Neural crest cell (in vitro differentiated cells): ENCODE results near the gene TBX18. TPM values are rescaled to one million over a fixed set of nuclear protein-coding genes. Genes with fewer than 3 reads are reported as not detected.

Experiments
- DNase-seq: peaks from one replicate; pipeline ENCODE4 v3.0.0; 2021; ENCODE audit warnings: low read depth, mixed read lengths, low spot score
- H3K27ac Mint-ChIP-seq: one replicate; pipeline ENCODE4 v1.8.0; 2021; ENCODE audit warnings: mild to moderate bottlenecking, mixed read lengths; ENCODE audit not compliant: unreplicated experiment
- H3K27me3 Mint-ChIP-seq: 2 replicates; pipeline ENCODE4 v1.8.0; 2021; ENCODE audit warnings: low read depth, mild to moderate bottlenecking, mixed read lengths
- H3K36me3 Mint-ChIP-seq: 2 replicates; pipeline ENCODE4 v1.8.0; 2021; ENCODE audit warnings: low read depth, mild to moderate bottlenecking, mixed read lengths
- H3K4me1 Mint-ChIP-seq: 2 replicates; pipeline ENCODE4 v1.8.0; 2021; ENCODE audit warnings: mixed read lengths
- H3K4me3 Mint-ChIP-seq: one replicate; pipeline ENCODE4 v1.8.0; 2021; ENCODE audit warnings: mild to moderate bottlenecking, mixed read lengths
- H3K9me3 Mint-ChIP-seq: 2 replicates; pipeline ENCODE4 v1.8.0; 2021; ENCODE audit warnings: mixed read lengths
- total RNA-seq: library from RNA; stranded (reverse); gene quantifications from 2 replicates; pipeline ENCODE4 v1.2.1, GENCODE V29; 2021
- TF ChIP-seq, protein P1 (sequence below): fragments of 200-600 bp; sonication (generic); conservative IDR thresholded peaks from 2 replicates; pipeline ENCODE4 v1.5.0; 2021; ENCODE audit warnings: antibody characterized with exemption, mild to moderate bottlenecking

The TBX18 gene
- total RNA-seq, 1 donor from 2014 or later = 0.47 TPM

- no peaks in the 10 kb centered on the region for H3K9me3 Mint-ChIP-seq
- H3K4me3 Mint-ChIP-seq = no peak overlapping the region
- no peaks in the 10 kb centered on the region for H3K36me3 Mint-ChIP-seq
- TF ChIP-seq, protein P1, sequence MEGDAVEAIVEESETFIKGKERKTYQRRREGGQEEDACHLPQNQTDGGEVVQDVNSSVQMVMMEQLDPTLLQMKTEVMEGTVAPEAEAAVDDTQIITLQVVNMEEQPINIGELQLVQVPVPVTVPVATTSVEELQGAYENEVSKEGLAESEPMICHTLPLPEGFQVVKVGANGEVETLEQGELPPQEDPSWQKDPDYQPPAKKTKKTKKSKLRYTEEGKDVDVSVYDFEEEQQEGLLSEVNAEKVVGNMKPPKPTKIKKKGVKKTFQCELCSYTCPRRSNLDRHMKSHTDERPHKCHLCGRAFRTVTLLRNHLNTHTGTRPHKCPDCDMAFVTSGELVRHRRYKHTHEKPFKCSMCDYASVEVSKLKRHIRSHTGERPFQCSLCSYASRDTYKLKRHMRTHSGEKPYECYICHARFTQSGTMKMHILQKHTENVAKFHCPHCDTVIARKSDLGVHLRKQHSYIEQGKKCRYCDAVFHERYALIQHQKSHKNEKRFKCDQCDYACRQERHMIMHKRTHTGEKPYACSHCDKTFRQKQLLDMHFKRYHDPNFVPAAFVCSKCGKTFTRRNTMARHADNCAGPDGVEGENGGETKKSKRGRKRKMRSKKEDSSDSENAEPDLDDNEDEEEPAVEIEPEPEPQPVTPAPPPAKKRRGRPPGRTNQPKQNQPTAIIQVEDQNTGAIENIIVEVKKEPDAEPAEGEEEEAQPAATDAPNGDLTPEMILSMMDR = no peak
- H3K27ac Mint-ChIP-seq = no peak overlapping the region
- DNase-seq = no peak
- H3K4me1 Mint-ChIP-seq = no peaks in the 10 kb centered on the region
- peaks cover 90% of the 10 kb centered on the region for H3K27me3 Mint-ChIP-seq
Observed at GRCh38 chr6:84748376-84748775, 16.0 kb downstream of the TBX18 start.

DNA sequence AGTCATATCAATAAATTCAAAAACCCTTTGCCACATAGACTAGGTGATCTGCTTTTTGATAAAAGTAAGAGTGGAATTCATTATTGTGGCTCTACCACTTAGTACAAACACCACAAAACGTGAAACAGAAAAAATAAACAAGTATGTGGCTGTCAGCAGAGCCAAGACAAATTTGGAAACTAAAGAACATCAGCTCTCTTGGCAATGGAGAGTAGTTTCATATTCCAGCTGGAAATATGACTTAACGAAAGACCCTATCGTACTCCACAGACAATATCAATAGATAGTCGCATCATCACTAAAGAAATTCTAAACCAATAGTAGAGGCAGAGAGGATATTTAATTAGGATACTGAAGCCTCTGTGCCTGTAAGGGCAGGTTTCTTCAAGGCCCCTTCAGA, 20.8 kb downstream of the TBX18 start:
- Mint-ChIP-seq H3K27ac (no peak overlapping the region), H3K36me3 (no peaks in the 10 kb centered on the region), H3K9me3 (no peaks in the 10 kb centered on the region), H3K4me1 (no peaks in the 10 kb centered on the region), H3K27me3 (peaks cover 90% of the 10 kb centered on the region), H3K4me3 (no peak overlapping the region)
- TF ChIP-seq, protein P1 = no peak
- DNase-seq = no peak

- no peaks in the 10 kb centered on the region for H3K4me1 Mint-ChIP-seq
- DNase-seq = no peak
- no peaks in the 10 kb centered on the region for H3K9me3 Mint-ChIP-seq
- H3K36me3 Mint-ChIP-seq = no peaks in the 10 kb centered on the region
- H3K27me3 Mint-ChIP-seq = peaks cover 89% of the 10 kb centered on the region
- no peak overlapping the region for H3K27ac Mint-ChIP-seq
- no peak overlapping the region for H3K4me3 Mint-ChIP-seq
- TF ChIP-seq, protein P1 = no peak
Observed at GRCh38 chr6:84740385-84740784, 24.0 kb downstream of the TBX18 start.

GRCh38 chr6:84739866-84740208, 24.6 kb downstream of the TBX18 start:
- Mint-ChIP-seq H3K4me3 (no peak overlapping the region), H3K4me1 (no peaks in the 10 kb centered on the region), H3K27ac (no peak overlapping the region), H3K9me3 (no peaks in the 10 kb centered on the region), H3K36me3 (no peaks in the 10 kb centered on the region), H3K27me3 (peaks cover 84% of the 10 kb centered on the region)
- TF ChIP-seq, protein P1 = no peak
- no peak for DNase-seq

GRCh38 chr6:84738996-84739865, 25.2 kb downstream of the TBX18 start:
- no peak for DNase-seq
- Mint-ChIP-seq H3K4me1 (no peaks in the 10 kb centered on the region), H3K36me3 (no peaks in the 10 kb centered on the region), H3K27me3 (peaks cover 78% of the 10 kb centered on the region), H3K9me3 (no peaks in the 10 kb centered on the region), H3K4me3 (no peak overlapping the region), H3K27ac (no peak overlapping the region)
- TF ChIP-seq, protein P1 = no peak
